ENCODE data around the gene DST.

DST gene

DNA sequence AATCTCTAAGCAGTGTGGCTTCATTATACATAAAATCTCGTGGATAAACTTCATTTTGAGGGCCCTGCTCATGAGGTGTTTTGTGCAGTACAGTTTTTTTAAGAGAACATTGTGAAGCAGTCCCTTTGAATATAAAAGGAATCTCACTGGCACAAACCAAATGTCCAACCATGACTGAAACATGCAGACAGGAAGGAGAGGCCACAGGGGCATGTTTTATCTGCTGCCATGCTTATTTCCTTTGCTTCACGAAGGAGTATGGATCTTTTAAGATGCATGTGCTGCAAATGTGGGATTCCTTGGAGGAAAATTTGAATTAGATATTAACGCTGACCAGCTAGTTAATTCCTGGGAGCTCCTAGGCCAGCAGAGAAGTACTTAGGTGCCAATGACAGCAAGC lies 192.3 kb downstream of the DST start:
- Histone ChIP-seq H3K79me1 (ENCODE audit: low read length) (peaks cover 1% of the 10 kb centered on the region), H3K18ac (ENCODE audit: low read length) (no peak overlapping the region), H3K4me1 (ENCODE audit: control insufficient read depth in 1 of 2, insufficient read depth in 2 of 2, low read length in 2 of 2) (no peaks in the 10 kb centered on the region), H3K14ac (ENCODE audit: low read length) (no peak overlapping the region), H3K79me2 (ENCODE audit: control insufficient read depth, insufficient read depth, low read length, poor library complexity) (no peaks in the 10 kb centered on the region), H3K4ac (ENCODE audit: low read depth, low read length) (no peak overlapping the region), H4K91ac (ENCODE audit: low read depth, low read length) (no peak overlapping the region), H3K4me3 (ENCODE audit: low read depth, low read length) (no peak overlapping the region), H4K12ac (ENCODE audit: low read depth, low read length) (no peak overlapping the region), H2BK12ac (ENCODE audit: low read length) (no peak overlapping the region), H3K27ac (ENCODE audit: low read depth, low read length) (no peak overlapping the region), H3K9ac (ENCODE audit: low read length) (no peak overlapping the region), H3K9me3 (ENCODE audit: insufficient read depth, low read depth, low read length) (no peaks in the 10 kb centered on the region), H3K36me3 (ENCODE audit: control insufficient read depth in 1 of 2, insufficient read depth in 2 of 2, low read length in 2 of 2) (peaks cover 0 to 1% of the 10 kb centered on the region in 2 experiments), H3K27me3 (ENCODE audit: insufficient read depth, low read length) (no peaks in the 10 kb centered on the region), H2AK5ac (ENCODE audit: low read length) (no peak overlapping the region), H3K4me2 (ENCODE audit: low read length) (no peak overlapping the region), H2BK120ac (ENCODE audit: insufficient read depth, low read length, poor library complexity) (no peak overlapping the region), H2AFZ (ENCODE audit: insufficient read depth, low read length, poor library complexity) (no peak overlapping the region), H4K8ac (ENCODE audit: low read depth, low read length) (no peak overlapping the region), H2BK5ac (ENCODE audit: low read depth, low read length, poor library complexity) (no peak overlapping the region), H3K23ac (ENCODE audit: low read length) (no peak overlapping the region)
- DNase-seq = no peak
- WGBS (ENCODE audit: extremely low coverage, insufficient coverage, insufficient read length) = no CpG with 5 or more reads among the region's 3 CpGs

DNA sequence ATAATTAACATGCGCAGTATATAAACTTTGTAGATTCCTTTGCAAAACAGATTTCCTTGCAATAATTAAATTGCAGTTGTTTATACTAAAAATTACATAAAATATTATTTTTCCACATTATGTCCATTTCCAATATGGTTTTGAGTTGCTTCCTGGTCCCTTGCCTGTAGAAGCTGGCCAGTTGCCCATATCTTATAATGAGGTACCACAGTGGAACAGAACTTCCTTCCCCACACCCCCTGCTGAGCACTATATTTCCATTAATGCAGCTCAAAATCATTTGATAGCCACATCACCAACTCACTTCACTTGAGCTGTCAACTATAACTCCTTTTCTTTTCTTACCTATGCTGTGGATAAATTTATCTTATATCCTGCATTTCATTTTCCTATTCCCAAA lies 194.6 kb downstream of the DST start:
- Histone ChIP-seq H3K4ac (ENCODE audit: low read depth, low read length) (no peak overlapping the region), H3K23ac (ENCODE audit: low read length) (no peak overlapping the region), H4K12ac (ENCODE audit: low read depth, low read length) (no peak overlapping the region), H2BK5ac (ENCODE audit: low read depth, low read length, poor library complexity) (no peak overlapping the region), H2AK5ac (ENCODE audit: low read length) (no peak overlapping the region), H3K9ac (ENCODE audit: low read length) (no peak overlapping the region), H3K79me1 (ENCODE audit: low read length) (peaks cover 1% of the 10 kb centered on the region), H2BK120ac (ENCODE audit: insufficient read depth, low read length, poor library complexity) (no peak overlapping the region), H3K14ac (ENCODE audit: low read length) (no peak overlapping the region), H2AFZ (ENCODE audit: insufficient read depth, low read length, poor library complexity) (no peak overlapping the region), H3K27me3 (ENCODE audit: insufficient read depth, low read length) (no peaks in the 10 kb centered on the region), H3K4me2 (ENCODE audit: low read length) (no peak overlapping the region), H4K8ac (ENCODE audit: low read depth, low read length) (no peak overlapping the region), H3K36me3 (ENCODE audit: control insufficient read depth in 1 of 2, insufficient read depth in 2 of 2, low read length in 2 of 2) (no peaks in the 10 kb centered on the region), H2BK12ac (ENCODE audit: low read length) (no peak overlapping the region), H3K79me2 (ENCODE audit: control insufficient read depth, insufficient read depth, low read length, poor library complexity) (no peaks in the 10 kb centered on the region), H3K18ac (ENCODE audit: low read length) (no peak overlapping the region), H3K4me3 (ENCODE audit: low read depth, low read length) (no peak overlapping the region), H4K91ac (ENCODE audit: low read depth, low read length) (no peak overlapping the region), H3K9me3 (ENCODE audit: insufficient read depth, low read depth, low read length) (no peaks in the 10 kb centered on the region), H3K27ac (ENCODE audit: low read depth, low read length) (no peak overlapping the region), H3K4me1 (ENCODE audit: control insufficient read depth in 1 of 2, insufficient read depth in 2 of 2, low read length in 2 of 2) (no peaks in the 10 kb centered on the region)
- no peak for DNase-seq
- WGBS (ENCODE audit: extremely low coverage, insufficient coverage, insufficient read length) = no CpG with 5 or more reads among the region's 1 CpG

DNA sequence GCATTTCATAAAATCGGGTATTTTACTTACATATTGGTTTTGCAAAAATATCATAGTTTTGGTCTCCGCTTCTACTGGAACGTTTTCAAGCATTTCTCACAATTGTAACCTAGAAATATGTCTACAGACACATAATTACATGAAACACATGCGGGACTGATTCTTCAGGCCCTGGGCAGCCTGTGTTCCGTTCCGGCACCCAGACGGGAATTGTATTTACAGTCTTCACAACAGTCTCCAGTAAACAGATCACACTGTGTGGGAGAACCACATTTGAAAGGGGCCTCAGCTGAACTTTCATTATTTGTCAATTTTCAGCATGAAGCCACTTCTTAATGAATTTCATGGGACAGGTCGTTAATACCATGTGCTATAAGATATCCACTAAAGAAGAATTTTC lies 196.9 kb downstream of the DST start:
- Histone ChIP-seq H3K14ac (ENCODE audit: low read length) (no peak overlapping the region), H3K9me3 (ENCODE audit: insufficient read depth, low read depth, low read length) (no peaks in the 10 kb centered on the region), H3K79me1 (ENCODE audit: low read length) (no peaks in the 10 kb centered on the region), H3K27me3 (ENCODE audit: insufficient read depth, low read length) (no peaks in the 10 kb centered on the region), H4K12ac (ENCODE audit: low read depth, low read length) (no peak overlapping the region), H3K4me3 (ENCODE audit: low read depth, low read length) (no peak overlapping the region), H3K9ac (ENCODE audit: low read length) (no peak overlapping the region), H3K79me2 (ENCODE audit: control insufficient read depth, insufficient read depth, low read length, poor library complexity) (no peaks in the 10 kb centered on the region), H3K4me2 (ENCODE audit: low read length) (no peak overlapping the region), H2BK12ac (ENCODE audit: low read length) (no peak overlapping the region), H3K18ac (ENCODE audit: low read length) (no peak overlapping the region), H3K4me1 (ENCODE audit: control insufficient read depth in 1 of 2, insufficient read depth in 2 of 2, low read length in 2 of 2) (no peaks in the 10 kb centered on the region), H3K23ac (ENCODE audit: low read length) (no peak overlapping the region), H3K27ac (ENCODE audit: low read depth, low read length) (no peak overlapping the region), H3K36me3 (ENCODE audit: control insufficient read depth in 1 of 2, insufficient read depth in 2 of 2, low read length in 2 of 2) (no peaks in the 10 kb centered on the region), H2BK5ac (ENCODE audit: low read depth, low read length, poor library complexity) (no peak overlapping the region), H4K91ac (ENCODE audit: low read depth, low read length) (no peak overlapping the region), H2AK5ac (ENCODE audit: low read length) (no peak overlapping the region), H3K4ac (ENCODE audit: low read depth, low read length) (no peak overlapping the region), H2BK120ac (ENCODE audit: insufficient read depth, low read length, poor library complexity) (no peak overlapping the region), H2AFZ (ENCODE audit: insufficient read depth, low read length, poor library complexity) (no peak overlapping the region), H4K8ac (ENCODE audit: low read depth, low read length) (no peak overlapping the region)
- no CpG with 5 or more reads among the region's 8 CpGs for WGBS (ENCODE audit: extremely low coverage, insufficient coverage, insufficient read length)
- peak; percentile 20 to 79 for DNase-seq

DNA sequence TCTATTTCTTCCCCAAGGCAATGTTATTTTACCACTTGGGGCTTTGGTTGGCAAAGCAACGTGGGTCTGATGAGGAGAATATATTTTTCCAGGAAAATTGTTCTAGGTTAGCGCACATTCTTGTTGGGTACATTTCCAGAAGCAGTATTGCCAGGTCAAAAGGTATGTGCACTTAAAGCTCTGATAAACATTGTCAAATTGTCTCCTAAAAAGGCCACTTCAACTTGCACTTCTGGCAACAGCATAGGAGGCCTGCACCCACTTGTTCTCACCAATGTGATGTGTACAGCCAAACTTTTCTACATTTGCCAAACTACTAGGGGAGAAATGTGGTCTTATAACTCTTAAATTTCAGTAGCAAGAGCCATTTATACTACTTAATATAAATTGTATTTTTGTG lies 197.8 kb downstream of the DST start:
- Histone ChIP-seq H4K8ac (ENCODE audit: low read depth, low read length) (no peak overlapping the region), H3K4me2 (ENCODE audit: low read length) (no peak overlapping the region), H3K4me1 (ENCODE audit: control insufficient read depth in 1 of 2, insufficient read depth in 2 of 2, low read length in 2 of 2) (no peaks in the 10 kb centered on the region), H3K18ac (ENCODE audit: low read length) (no peak overlapping the region), H3K27ac (ENCODE audit: low read depth, low read length) (no peak overlapping the region), H3K27me3 (ENCODE audit: insufficient read depth, low read length) (no peaks in the 10 kb centered on the region), H3K79me1 (ENCODE audit: low read length) (no peaks in the 10 kb centered on the region), H3K23ac (ENCODE audit: low read length) (no peak overlapping the region), H2AK5ac (ENCODE audit: low read length) (no peak overlapping the region), H2AFZ (ENCODE audit: insufficient read depth, low read length, poor library complexity) (no peak overlapping the region), H3K79me2 (ENCODE audit: control insufficient read depth, insufficient read depth, low read length, poor library complexity) (no peaks in the 10 kb centered on the region), H2BK12ac (ENCODE audit: low read length) (no peak overlapping the region), H2BK5ac (ENCODE audit: low read depth, low read length, poor library complexity) (no peak overlapping the region), H2BK120ac (ENCODE audit: insufficient read depth, low read length, poor library complexity) (no peak overlapping the region), H4K12ac (ENCODE audit: low read depth, low read length) (no peak overlapping the region), H3K9me3 (ENCODE audit: insufficient read depth, low read depth, low read length) (no peaks in the 10 kb centered on the region), H3K4ac (ENCODE audit: low read depth, low read length) (no peak overlapping the region), H3K14ac (ENCODE audit: low read length) (no peak overlapping the region), H3K4me3 (ENCODE audit: low read depth, low read length) (no peak overlapping the region), H3K36me3 (ENCODE audit: control insufficient read depth in 1 of 2, insufficient read depth in 2 of 2, low read length in 2 of 2) (no peaks in the 10 kb centered on the region), H3K9ac (ENCODE audit: low read length) (no peak overlapping the region), H4K91ac (ENCODE audit: low read depth, low read length) (no peak overlapping the region)
- no CpG with 5 or more reads among the region's 2 CpGs for WGBS (ENCODE audit: extremely low coverage, insufficient coverage, insufficient read length)
- DNase-seq = no peak
